Endodermal cell (in vitro differentiated cells): ENCODE results near the gene CLDN15. TPM values are rescaled to one million over a fixed set of nuclear protein-coding genes. Genes with fewer than 3 reads are reported as not detected.

Source experiments
- DNase-seq: peaks from one replicate; pipeline ENCODE4 v3.0.0-alpha.2; 2017
- H3K27ac ChIP-seq: 2 replicates; pipeline ENCODE4 v1.5.1; 2013; ENCODE audit warnings: mild to moderate bottlenecking, low read depth, low read length, moderate library complexity
- H3K27me3 ChIP-seq: 2 replicates; pipeline ENCODE4 v1.6.1; 2013; ENCODE audit warnings: mild to moderate bottlenecking, low read length, moderate library complexity; ENCODE audit not compliant: insufficient read depth, control insufficient read depth, poor library complexity, severe bottlenecking
- H3K36me3 ChIP-seq: 2 replicates; pipeline ENCODE4 v1.7.0; 2013; ENCODE audit warnings: mild to moderate bottlenecking, low read length, moderate library complexity; ENCODE audit not compliant: control insufficient read depth, insufficient read depth
- H3K4me1 ChIP-seq: one replicate; pipeline ENCODE4 v1.7.0; 2013; ENCODE audit warnings: low read length; ENCODE audit not compliant: control insufficient read depth, insufficient read depth
- H3K4me3 ChIP-seq: 2 replicates; pipeline ENCODE4 v1.5.1; 2013; ENCODE audit warnings: mild to moderate bottlenecking, low read length, moderate library complexity
- H3K9ac ChIP-seq: 2 replicates; pipeline ENCODE4 v1.6.1; 2013; ENCODE audit warnings: mild to moderate bottlenecking, low read length, moderate library complexity; ENCODE audit not compliant: poor library complexity, severe bottlenecking; ENCODE audit errors: extremely low read depth
- H3K9me3 ChIP-seq: 2 replicates; pipeline ENCODE4 v1.6.1; 2013; ENCODE audit warnings: mild to moderate bottlenecking, low read length, moderate library complexity; ENCODE audit not compliant: control insufficient read depth
- H3K27ac Mint-ChIP-seq: 2 replicates; pipeline ENCODE4 v1.8.0; 2020; ENCODE audit warnings: mixed read lengths
- H3K27me3 Mint-ChIP-seq: 2 replicates; pipeline ENCODE4 v1.8.0; 2021; ENCODE audit warnings: mild to moderate bottlenecking, mixed read lengths; ENCODE audit not compliant: insufficient read depth
- H3K36me3 Mint-ChIP-seq: 2 replicates; pipeline ENCODE4 v1.8.0; 2020; ENCODE audit warnings: low read depth, mixed read lengths
- H3K4me1 Mint-ChIP-seq: 2 replicates; pipeline ENCODE4 v1.8.0; 2020; ENCODE audit warnings: mixed read lengths
- H3K4me3 Mint-ChIP-seq: 2 replicates; pipeline ENCODE4 v1.8.0; 2020; ENCODE audit warnings: mild to moderate bottlenecking, moderate library complexity, mixed read lengths
- H3K9me3 Mint-ChIP-seq: 2 replicates; pipeline ENCODE4 v1.8.0; 2020; ENCODE audit warnings: mild to moderate bottlenecking, mixed read lengths
- CTCF ChIP-seq: fragments of 200-600 bp; sonication (generic); conservative IDR thresholded peaks from 2 replicates; pipeline ENCODE4 v1.5.0; 2021; ENCODE audit warnings: antibody characterized with exemption, mild to moderate bottlenecking
- WGBS, 2 experiments: methylation state at CpG; one replicate each; pipeline versions ENCODE4 v1.1.5 to v1.1.7; 2013; ENCODE audit warnings: missing lambda C conversion rate in 2 of 2, mixed read lengths in 1 of 2; ENCODE audit not compliant: insufficient coverage in 1 of 2, insufficient read length in 1 of 2; 5-methylcytosine and 5-hydroxymethylcytosine counted together
- total RNA-seq, 2 donors: library from RNA; stranded (reverse); fragmentation: NEBNext Ultra II Directional in 1 of 2; extraction: Animal tissue kit (Norgen Biotek cat#: 25700) in 1 of 2; gene quantifications; 2 replicates in 1 of 2; 3 replicates in 1 of 2; pipeline ENCODE4 v1.2.1, GENCODE V29; 2021

CLDN15 gene
- total RNA-seq, 2 donors from 2014 or later = 6.0 to 7.1 TPM

- no peak for DNase-seq
- 69 to 93% methylated on average over 8 to 31 of the region's 31 CpGs for WGBS, 2 experiments
- Histone ChIP-seq H3K9ac (peak overlapping the region; percentile 94), H3K4me1 (no peaks in the 10 kb centered on the region), H3K4me3 (peak overlapping the region; percentile 99), H3K9me3 (no peaks in the 10 kb centered on the region), H3K36me3 (peaks cover 7% of the 10 kb centered on the region), H3K27ac (no peak overlapping the region), H3K27me3 (no peaks in the 10 kb centered on the region)
- Mint-ChIP-seq H3K4me3 (peak overlapping the region; percentile 96), H3K36me3 (peaks cover 20% of the 10 kb centered on the region), H3K4me1 (peaks cover 13% of the 10 kb centered on the region), H3K27me3 (no peaks in the 10 kb centered on the region), H3K27ac (peak overlapping the region; percentile 75), H3K9me3 (no peaks in the 10 kb centered on the region)
- TF ChIP-seq CTCF = no peak
Measured at GRCh38 chr7:101216001-101216859, 21.4 kb downstream of the CLDN15 start.

GRCh38 chr7:101212014-101212413 is 25.6 kb downstream of the CLDN15 start:
- no peaks in the 10 kb centered on the region for H3K27me3 ChIP-seq
- TF ChIP-seq CTCF = no peak
- H3K9me3 ChIP-seq = no peaks in the 10 kb centered on the region
- Mint-ChIP-seq H3K9me3 (no peaks in the 10 kb centered on the region), H3K27ac (no peak overlapping the region), H3K4me1 (peaks cover 7% of the 10 kb centered on the region), H3K27me3 (no peaks in the 10 kb centered on the region), H3K4me3 (no peak overlapping the region), H3K36me3 (peaks cover 27% of the 10 kb centered on the region)
- no peak overlapping the region for H3K27ac ChIP-seq
- no peaks in the 10 kb centered on the region for H3K4me1 ChIP-seq
- no peak for DNase-seq
- no peak overlapping the region for H3K4me3 ChIP-seq
- no peak overlapping the region for H3K9ac ChIP-seq
- peaks cover 10% of the 10 kb centered on the region for H3K36me3 ChIP-seq
- 93 to 96% methylated on average over 3 to 8 of the region's 8 CpGs for WGBS, 2 experiments

GRCh38 chr7:101211501-101211900 is 26.1 kb downstream of the CLDN15 start:
- H3K4me3 Mint-ChIP-seq = no peak overlapping the region
- no peak for TF ChIP-seq CTCF
- no peaks in the 10 kb centered on the region for H3K9me3 Mint-ChIP-seq
- H3K27ac Mint-ChIP-seq = no peak overlapping the region
- 95 to 96% methylated on average over 8 to 24 of the region's 24 CpGs for WGBS, 2 experiments
- H3K27me3 Mint-ChIP-seq = no peaks in the 10 kb centered on the region
- no peak for DNase-seq
- peaks cover 4% of the 10 kb centered on the region for H3K4me1 Mint-ChIP-seq
- H3K4me3 ChIP-seq = no peak overlapping the region
- peaks cover 10% of the 10 kb centered on the region for H3K36me3 ChIP-seq
- H3K36me3 Mint-ChIP-seq = peaks cover 29% of the 10 kb centered on the region
- H3K4me1 ChIP-seq = no peaks in the 10 kb centered on the region
- no peak overlapping the region for H3K9ac ChIP-seq
- H3K9me3 ChIP-seq = no peaks in the 10 kb centered on the region
- no peaks in the 10 kb centered on the region for H3K27me3 ChIP-seq
- no peak overlapping the region for H3K27ac ChIP-seq
